ENCODE data around the gene CCDC12. TPM values are rescaled to one million over a fixed set of nuclear protein-coding genes. Genes with fewer than 3 reads are reported as not detected.

Gene CCDC12
- total RNA-seq, 4 donors from 2014 or later: 43.2 to 60.6 (median 51.8) TPM

DNA sequence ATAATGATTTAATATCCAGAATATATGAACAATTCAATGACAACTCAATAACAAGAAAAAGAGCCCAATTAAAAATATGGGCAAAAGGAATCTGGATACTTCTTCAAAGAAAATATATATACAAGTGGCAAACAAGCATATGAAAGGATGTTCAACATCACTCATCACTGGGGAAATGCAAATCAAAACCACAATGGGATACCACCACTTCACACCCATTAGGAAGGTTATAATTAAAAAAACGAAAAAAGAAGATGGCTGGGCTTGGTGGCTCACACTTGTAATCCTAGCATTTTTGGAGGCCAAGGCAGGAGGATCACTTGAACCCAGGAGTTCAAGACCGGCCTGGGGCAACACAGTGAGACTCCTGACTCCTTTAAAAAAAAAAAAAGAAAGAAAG lies 4.1 kb downstream of the CCDC12 start:
- no peaks in the 10 kb centered on the region for H3K36me3 ChIP-seq
- intact Hi-C loops (cut with DNase I): no loop called here
- H3K9me3 ChIP-seq: no peaks in the 10 kb centered on the region
- DNase-seq: no peak
- WGBS, 2 donors: 87 to 88% methylated on average over 2 of the region's 2 CpGs
- peaks cover 43 to 62% of the 10 kb centered on the region in 2 donors for H3K4me1 ChIP-seq
- H3K27ac ChIP-seq: no peak overlapping the region
- no peak overlapping the region for H3K4me3 ChIP-seq (replicated peaks in 1 of 3)
- TF ChIP-seq, protein P1, sequence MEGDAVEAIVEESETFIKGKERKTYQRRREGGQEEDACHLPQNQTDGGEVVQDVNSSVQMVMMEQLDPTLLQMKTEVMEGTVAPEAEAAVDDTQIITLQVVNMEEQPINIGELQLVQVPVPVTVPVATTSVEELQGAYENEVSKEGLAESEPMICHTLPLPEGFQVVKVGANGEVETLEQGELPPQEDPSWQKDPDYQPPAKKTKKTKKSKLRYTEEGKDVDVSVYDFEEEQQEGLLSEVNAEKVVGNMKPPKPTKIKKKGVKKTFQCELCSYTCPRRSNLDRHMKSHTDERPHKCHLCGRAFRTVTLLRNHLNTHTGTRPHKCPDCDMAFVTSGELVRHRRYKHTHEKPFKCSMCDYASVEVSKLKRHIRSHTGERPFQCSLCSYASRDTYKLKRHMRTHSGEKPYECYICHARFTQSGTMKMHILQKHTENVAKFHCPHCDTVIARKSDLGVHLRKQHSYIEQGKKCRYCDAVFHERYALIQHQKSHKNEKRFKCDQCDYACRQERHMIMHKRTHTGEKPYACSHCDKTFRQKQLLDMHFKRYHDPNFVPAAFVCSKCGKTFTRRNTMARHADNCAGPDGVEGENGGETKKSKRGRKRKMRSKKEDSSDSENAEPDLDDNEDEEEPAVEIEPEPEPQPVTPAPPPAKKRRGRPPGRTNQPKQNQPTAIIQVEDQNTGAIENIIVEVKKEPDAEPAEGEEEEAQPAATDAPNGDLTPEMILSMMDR (IDR thresholded peaks at IDR 0.05): no peak
- TF ChIP-seq POLR2A (IDR thresholded peaks at IDR 0.05): no peak
- H3K27me3 ChIP-seq: no peaks in the 10 kb centered on the region

DNA sequence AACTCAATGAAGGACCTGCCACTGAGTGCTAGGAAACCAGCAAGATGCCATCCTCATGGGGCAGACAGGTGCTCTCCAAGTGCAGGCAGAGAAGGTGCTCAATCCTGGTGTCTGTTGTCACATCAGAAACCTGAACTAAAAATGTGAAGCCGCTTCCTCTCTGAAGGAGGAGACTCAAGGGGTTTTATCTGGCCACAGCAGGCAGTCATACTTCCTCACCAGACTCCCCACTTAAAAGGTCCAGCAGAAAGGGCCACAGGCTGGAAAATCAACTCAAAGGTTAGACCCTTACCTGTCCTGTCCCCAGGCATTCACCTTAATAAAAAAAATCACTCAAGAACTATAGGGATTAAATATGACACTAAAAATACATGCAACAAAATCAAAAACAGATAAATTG lies 4.8 kb downstream of the CCDC12 start:
- H3K9me3 ChIP-seq: no peaks in the 10 kb centered on the region
- no peak for TF ChIP-seq POLR2A (IDR thresholded peaks at IDR 0.05)
- TF ChIP-seq, protein P1 (IDR thresholded peaks at IDR 0.05): no peak
- no peak overlapping the region for H3K4me3 ChIP-seq (replicated peaks in 1 of 3)
- H3K27ac ChIP-seq: peak overlapping the region in 1 of 3 donors; percentile 65
- no peak for DNase-seq
- no peaks in the 10 kb centered on the region for H3K27me3 ChIP-seq
- 93 to 100% methylated on average over 1 of the region's 1 CpG for WGBS, 2 donors
- no peaks in the 10 kb centered on the region for H3K36me3 ChIP-seq
- intact Hi-C loops (cut with DNase I): no loop called here
- peaks cover 50 to 65% of the 10 kb centered on the region in 2 donors for H3K4me1 ChIP-seq

DNA sequence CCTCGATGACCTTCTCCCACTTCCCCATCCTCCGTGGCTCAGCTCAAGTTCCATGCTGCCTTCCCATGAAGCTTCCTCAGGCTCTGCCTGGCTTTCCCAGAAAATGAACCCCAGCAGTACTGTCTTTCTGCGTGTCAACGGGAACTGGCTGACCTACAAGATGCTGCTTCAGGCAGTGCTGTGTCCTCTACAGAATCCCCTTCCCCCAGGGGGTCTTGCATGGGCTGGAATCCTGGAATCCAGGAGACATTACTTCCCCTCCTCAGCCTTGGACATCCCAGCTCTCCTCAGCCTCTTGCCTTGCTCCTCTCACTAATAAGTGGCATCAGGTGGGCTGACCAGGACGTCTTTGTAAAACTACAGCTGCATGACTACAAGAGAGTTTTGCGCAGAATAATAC lies 5.4 kb downstream of the CCDC12 start:
- no peak for DNase-seq
- intact Hi-C loops (cut with DNase I): no loop called here
- peaks cover 54 to 71% of the 10 kb centered on the region in 2 donors for H3K4me1 ChIP-seq

DNA sequence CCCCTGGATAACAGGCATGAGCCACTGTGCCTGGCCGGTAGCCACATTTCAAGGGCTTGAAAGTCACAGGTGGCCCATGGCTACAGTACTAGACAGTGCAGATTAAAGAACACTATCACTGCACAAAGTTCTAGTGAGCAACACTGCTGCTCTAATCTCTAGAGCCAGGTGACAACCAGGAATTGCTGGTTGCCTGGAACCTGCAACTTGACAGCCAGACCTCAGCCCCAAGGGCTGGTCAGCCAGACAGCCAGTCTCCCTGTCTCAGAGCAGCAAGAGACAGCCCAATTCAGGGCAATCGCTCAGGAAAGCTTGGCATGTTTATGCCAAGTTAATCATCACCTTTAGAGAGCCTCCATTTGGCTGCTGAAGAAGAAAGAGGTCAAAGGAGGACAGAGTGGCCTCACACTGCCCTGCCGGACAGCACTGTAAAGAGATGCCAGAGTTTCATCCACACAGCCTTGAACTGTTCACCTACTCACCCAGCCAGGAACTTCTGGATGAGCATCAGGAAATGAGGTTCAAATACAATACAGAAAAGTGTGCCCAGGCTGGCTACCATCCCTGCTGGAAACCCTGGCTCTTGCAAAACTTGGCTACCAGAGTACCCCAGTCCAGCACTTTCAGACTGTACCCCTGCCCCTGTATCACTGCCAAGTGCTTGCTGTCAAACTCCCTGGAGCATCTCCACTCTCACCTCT lies 6.0 kb downstream of the CCDC12 start:
- 34 to 61% methylated on average over 3 of the region's 3 CpGs for WGBS, 2 donors
- Histone ChIP-seq H3K27me3 (no peaks in the 10 kb centered on the region), H3K4me3 (replicated peaks in 1 of 3) (no peak overlapping the region), H3K9me3 (no peaks in the 10 kb centered on the region), H3K4me1 (peaks cover 56 to 76% of the 10 kb centered on the region in 2 donors), H3K27ac (peak overlapping the region; percentile 12 to 65 (median 26)), H3K36me3 (no peaks in the 10 kb centered on the region)
- intact Hi-C loops (cut with DNase I): no loop called here
- DNase-seq: no peak
- TF ChIP-seq, protein P1 (IDR thresholded peaks at IDR 0.05): no peak
- no peak for TF ChIP-seq POLR2A (IDR thresholded peaks at IDR 0.05)

More for the DNA sequence above, 5.4 kb downstream of the CCDC12 start:
- no peaks in the 10 kb centered on the region for H3K36me3 ChIP-seq
- 65 to 74% methylated on average over 6 of the region's 6 CpGs for WGBS, 2 donors
- TF ChIP-seq, protein P1 (IDR thresholded peaks at IDR 0.05): no peak
- no peak for TF ChIP-seq POLR2A (IDR thresholded peaks at IDR 0.05)
- H3K9me3 ChIP-seq: no peaks in the 10 kb centered on the region
- H3K27ac ChIP-seq: peak overlapping the region in 2 of 3 donors; percentile 12 to 65
- H3K4me3 ChIP-seq (replicated peaks in 1 of 3): no peak overlapping the region
- no peaks in the 10 kb centered on the region for H3K27me3 ChIP-seq

DNA sequence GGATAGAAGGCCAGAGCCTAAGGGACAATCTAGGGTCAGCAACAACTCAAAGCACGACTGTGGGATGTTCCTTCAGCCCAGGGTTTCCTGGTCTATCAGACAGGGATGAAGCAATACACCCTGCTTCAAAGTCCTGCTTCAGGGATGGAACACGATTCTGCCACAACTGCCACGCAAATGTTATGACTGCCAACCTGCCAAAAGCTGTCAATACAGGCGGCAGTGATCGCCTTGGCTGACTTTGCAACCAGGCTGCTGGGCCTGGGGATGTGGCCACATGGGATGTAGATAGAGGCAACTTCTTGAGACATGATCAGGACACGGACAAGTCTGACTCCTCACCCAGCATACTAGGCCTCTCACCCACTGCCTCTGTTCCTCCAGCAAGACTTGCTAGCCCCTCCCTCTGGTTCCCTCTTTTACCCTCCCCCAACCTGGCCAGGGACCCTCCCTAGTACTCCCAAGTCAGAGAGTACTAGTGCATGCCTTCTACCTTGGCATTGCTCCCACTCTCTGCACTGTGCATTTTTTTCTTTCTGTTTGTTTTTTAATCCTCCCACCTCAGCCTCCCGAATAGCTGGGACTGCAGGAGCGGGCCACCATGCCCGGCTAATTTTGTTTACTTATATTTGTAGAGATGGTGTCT lies 7.6 kb downstream of the CCDC12 start:
- intact Hi-C loops (cut with DNase I): loop anchor here (5.0 kb wide), 1 partner anchor 42 kb away; no protein-coding TSS in a partner anchor
- TF ChIP-seq, protein P1 (IDR thresholded peaks at IDR 0.05): no peak
- no peak for TF ChIP-seq POLR2A (IDR thresholded peaks at IDR 0.05)
- no peak for DNase-seq
- Histone ChIP-seq H3K4me1 (peaks cover 56 to 77% of the 10 kb centered on the region in 2 donors), H3K27ac (peak overlapping the region in 1 of 3 donors; percentile 87), H3K36me3 (no peaks in the 10 kb centered on the region), H3K9me3 (no peaks in the 10 kb centered on the region), H3K27me3 (no peaks in the 10 kb centered on the region), H3K4me3 (replicated peaks in 1 of 3) (no peak overlapping the region)
- WGBS, 2 donors: 47 to 55% methylated on average over 8 to 9 of the region's 9 CpGs

All from thyroid gland (tissue), 4 donors.